K562 (cell line): Measurements from ENCODE around the gene ARHGAP9. TPM values are rescaled to one million over a fixed set of nuclear protein-coding genes. Genes with fewer than 3 reads are reported as not detected.
A peak's percentile ranks its signal among the peaks of the same experiment; 100 is the strongest.

Experiments
- CCAR2 ChIP-seq: fragments of 200-400 bp; formaldehyde crosslinking; IDR thresholded peaks from 2 replicates; pipeline ENCODE4 v1.6.1; 2017; ENCODE audit warnings: mild to moderate bottlenecking, low read depth, low read length
- CHD1 ChIP-seq: fragments of 200-600 bp; sonication (generic); IDR thresholded peaks from one replicate; pipeline ENCODE4 v1.6.1; 2012; ENCODE audit warnings: mild to moderate bottlenecking, moderate library complexity, low read length, inconsistent platforms
- EGR1 ChIP-seq: fragments of 450-650 bp; conservative IDR thresholded peaks from 2 replicates; pipeline ENCODE4 v1.6.1; 2017; ENCODE audit warnings: mild to moderate bottlenecking
- FOSL1 ChIP-seq: fragments of 200-800 bp; sonication (Bioruptor generic); conservative IDR thresholded peaks from 2 replicates; pipeline ENCODE4 v1.6.1; 2016; ENCODE audit warnings: missing genetic modification characterization, missing compliant biosample characterization
- FOXJ2 ChIP-seq: fragments of 200-800 bp; sonication (Bioruptor generic); IDR thresholded peaks from 2 replicates; pipeline ENCODE4 v1.6.1; 2016; ENCODE audit warnings: missing genetic modification characterization, missing compliant biosample characterization
- HDAC1 ChIP-seq, 2 experiments: fragments of 450-650 bp; IDR thresholded peaks; 2 replicates each; pipeline ENCODE4 v1.6.1; 2016 to 2017; ENCODE audit warnings: inconsistent platforms in 1 of 2, mild to moderate bottlenecking in 1 of 2, moderate library complexity in 1 of 2
- NFATC3 ChIP-seq: fragments of 450-650 bp; IDR thresholded peaks from 2 replicates; pipeline ENCODE4 v1.6.1; 2017; ENCODE audit warnings: mild to moderate bottlenecking
- NR2C2 ChIP-seq, 2 experiments: fragments of 200-800 bp in 1 of 2; sonication (Bioruptor generic) in 1 of 2; sonication (generic) in 1 of 2; formaldehyde crosslinking in 1 of 2; IDR thresholded peaks; 2 replicates each; pipeline versions ENCODE4 v1.6.1 to v1.8.0; 2016 to 2022; ENCODE audit warnings: mild to moderate bottlenecking in 1 of 2, missing compliant biosample characterization in 1 of 2, missing genetic modification characterization in 1 of 2, missing genetic modification reagents in 1 of 2
- ZNF197 ChIP-seq: fragments of 200-800 bp; sonication (Bioruptor generic); IDR thresholded peaks from 2 replicates; pipeline ENCODE4 v1.6.1; 2016; ENCODE audit warnings: low read depth, missing genetic modification characterization, missing compliant biosample characterization
- ZNF699 ChIP-seq: fragments of 250-450 bp; sonication (Bioruptor Pico); IDR thresholded peaks from 2 replicates; pipeline ENCODE4 v1.8.0; 2021; ENCODE audit warnings: mild to moderate bottlenecking, moderate library complexity; ENCODE audit not compliant: insufficient replicate concordance
- ZNF707 ChIP-seq: fragments of 250-450 bp; sonication (Bioruptor Pico); conservative IDR thresholded peaks from 2 replicates; pipeline ENCODE4 v1.8.0; 2022; ENCODE audit warnings: inconsistent platforms, mild to moderate bottlenecking, moderate library complexity
- polyA plus RNA-seq, 8 experiments: library from polyadenylated mRNA; depleted of rRNA in 4 of 8; stranded (reverse) in 5 of 8; unstranded in 3 of 8; fragments of >200 nt; fragmentation: Nextera tagmentation in 2 of 8; fragmentation: Illumina TruSeq in 1 of 8; extraction: Ambion mirVana in 2 of 8; extraction: Trizol in 1 of 8; gene quantifications; 2 replicates each; pipeline versions ENCODE4 v1.2.1 to v1.2.3, GENCODE V29; 2011 to 2014; ENCODE audit warnings: inconsistent platforms in 1 of 8, missing spikeins in 1 of 8
- total RNA-seq, 7 experiments: library from RNA; depleted of rRNA in 6 of 7; stranded (reverse); fragments of >200 nt in 6 of 7; fragmentation: Illumina TruSeq in 2 of 7; extraction: Trizol in 2 of 7; gene quantifications; 2 replicates each; pipeline versions ENCODE4 v1.2.1 to v1.2.3, GENCODE V29; 2011 to 2021; ENCODE audit warnings: low replicate concordance in 1 of 7
- TF ChIP-seq, protein P1 (sequence below): fragments of 250-450 bp; sonication (Bioruptor Pico); IDR thresholded peaks from 2 replicates; pipeline ENCODE4 v1.9.0; 2021; ENCODE audit warnings: mild to moderate bottlenecking, inconsistent platforms

The ARHGAP9 gene
- total and polyA plus RNA-seq, 9 of the 15 experiments (the other 6 are each of a cell fraction or from before 2014, with no cell fraction given): 1.5 to 10.2 (median 5.1) TPM

DNA sequence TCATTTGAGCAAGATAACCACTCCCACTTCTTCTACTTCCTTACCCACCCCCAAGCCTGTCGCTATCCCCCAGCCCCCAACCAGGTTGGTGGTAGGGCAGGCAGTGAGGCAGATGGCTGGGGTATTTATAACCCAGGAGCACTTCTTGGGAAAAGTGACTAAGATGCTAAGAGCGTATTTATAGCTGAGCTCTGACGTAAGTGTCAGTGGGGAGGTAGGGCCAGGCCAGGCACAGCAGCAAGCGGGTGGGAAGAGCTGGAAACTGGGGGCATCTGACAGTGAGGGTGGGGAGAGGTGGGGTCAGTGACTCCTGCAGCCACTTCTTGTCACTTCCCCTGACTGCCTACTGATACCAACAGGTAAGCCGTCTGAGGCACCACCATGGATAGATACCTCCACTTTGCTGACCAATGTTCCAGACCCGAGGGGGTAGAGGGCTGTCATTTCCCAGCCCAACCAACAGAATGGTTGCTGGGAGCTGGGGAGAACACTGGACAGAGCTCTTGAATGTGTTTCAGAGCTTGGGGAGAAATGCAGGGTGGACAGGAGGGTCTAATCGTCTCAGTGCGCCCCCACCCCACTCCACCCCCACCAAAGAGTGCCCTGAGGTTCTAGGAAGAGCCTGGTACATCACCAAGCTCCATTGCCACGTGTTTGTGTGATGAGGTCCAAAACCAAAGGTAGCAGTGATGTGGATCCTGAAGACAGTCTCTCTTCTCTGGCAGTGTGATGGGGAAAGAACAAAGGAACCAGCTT, 27.3 kb downstream of the ARHGAP9 start (continued):
- TF ChIP-seq FOSL1 (peak; percentile 59), NR2C2 (CRISPR knock-in tag; IDR thresholded peaks at IDR 0.05) (no peak), NR2C2 (tag; IDR thresholded peaks at IDR 0.05) (peak; percentile 29; the same call in 1 of the 2 replicates), EGR1 (no peak), ZNF197 (CRISPR knock-in tag) (no peak), CCAR2 (no peak), ZNF699 (CRISPR knock-in tag) (no peak), ZNF707 (CRISPR knock-in tag) (no peak), CHD1 (no peak), NFATC3 (no peak), HDAC1 (IDR thresholded peaks at IDR 0.05) (peak in 1 of 2 experiments; percentile 31; a peak in 1 of 4 replicates), FOXJ2 (no peak)
- TF ChIP-seq, protein P1, sequence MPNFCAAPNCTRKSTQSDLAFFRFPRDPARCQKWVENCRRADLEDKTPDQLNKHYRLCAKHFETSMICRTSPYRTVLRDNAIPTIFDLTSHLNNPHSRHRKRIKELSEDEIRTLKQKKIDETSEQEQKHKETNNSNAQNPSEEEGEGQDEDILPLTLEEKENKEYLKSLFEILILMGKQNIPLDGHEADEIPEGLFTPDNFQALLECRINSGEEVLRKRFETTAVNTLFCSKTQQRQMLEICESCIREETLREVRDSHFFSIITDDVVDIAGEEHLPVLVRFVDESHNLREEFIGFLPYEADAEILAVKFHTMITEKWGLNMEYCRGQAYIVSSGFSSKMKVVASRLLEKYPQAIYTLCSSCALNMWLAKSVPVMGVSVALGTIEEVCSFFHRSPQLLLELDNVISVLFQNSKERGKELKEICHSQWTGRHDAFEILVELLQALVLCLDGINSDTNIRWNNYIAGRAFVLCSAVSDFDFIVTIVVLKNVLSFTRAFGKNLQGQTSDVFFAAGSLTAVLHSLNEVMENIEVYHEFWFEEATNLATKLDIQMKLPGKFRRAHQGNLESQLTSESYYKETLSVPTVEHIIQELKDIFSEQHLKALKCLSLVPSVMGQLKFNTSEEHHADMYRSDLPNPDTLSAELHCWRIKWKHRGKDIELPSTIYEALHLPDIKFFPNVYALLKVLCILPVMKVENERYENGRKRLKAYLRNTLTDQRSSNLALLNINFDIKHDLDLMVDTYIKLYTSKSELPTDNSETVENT (CRISPR knock-in tag): no peak
- TF ChIP-seq, all 486 proteins: peak for 21
